HepG2 (cell line): ENCODE results near the gene PLEKHD1. TPM values are rescaled to one million over a fixed set of nuclear protein-coding genes. Genes with fewer than 3 reads are reported as not detected.

Source experiments
- CBX5 ChIP-seq: sonication (generic); formaldehyde crosslinking; IDR thresholded peaks from 2 replicates; pipeline ENCODE4 v1.4.0; 2020; ENCODE audit warnings: missing genetic modification reagents, borderline replicate concordance
- CHD4 ChIP-seq: fragments of 200-600 bp; sonication (generic); IDR thresholded peaks from 2 replicates; pipeline ENCODE4 v1.7.0; 2017; ENCODE audit warnings: mild to moderate bottlenecking, low read length, borderline replicate concordance
- ERF ChIP-seq: IDR thresholded peaks from 2 replicates; pipeline ENCODE4 v1.6.1; 2018; ENCODE audit warnings: missing biosample characterization, missing genetic modification reagents
- HDAC1 ChIP-seq: sonication (generic); formaldehyde crosslinking; IDR thresholded peaks from 2 replicates; pipeline ENCODE4 v1.5.1; 2020; ENCODE audit warnings: mild to moderate bottlenecking, missing genetic modification reagents
- MYNN ChIP-seq: sonication (generic); formaldehyde crosslinking; IDR thresholded peaks from 2 replicates; pipeline ENCODE4 v1.4.0; 2020; ENCODE audit warnings: mild to moderate bottlenecking, low read depth, missing genetic modification reagents
- RXRA ChIP-seq: sonication (generic); formaldehyde crosslinking; IDR thresholded peaks from 2 replicates; pipeline ENCODE4 v1.5.1; 2020; ENCODE audit warnings: missing genetic modification reagents
- SMYD3 ChIP-seq: sonication (generic); formaldehyde crosslinking; IDR thresholded peaks from 2 replicates; pipeline ENCODE4 v1.8.1; 2023; ENCODE audit warnings: mild to moderate bottlenecking, missing genetic modification reagents
- SOX5 ChIP-seq: IDR thresholded peaks from 2 replicates; pipeline ENCODE4 v1.6.1; 2016; ENCODE audit warnings: borderline replicate concordance
- SRY ChIP-seq: sonication (generic); formaldehyde crosslinking; IDR thresholded peaks from 2 replicates; pipeline ENCODE4 v1.8.0; 2022; ENCODE audit warnings: mild to moderate bottlenecking, missing genetic modification reagents
- TEAD2 ChIP-seq: sonication (generic); formaldehyde crosslinking; IDR thresholded peaks from 2 replicates; pipeline ENCODE4 v1.9.0; 2021; ENCODE audit warnings: missing genetic modification reagents
- ZBTB8A ChIP-seq: sonication (generic); formaldehyde crosslinking; IDR thresholded peaks from 2 replicates; pipeline ENCODE4 v1.4.0; 2020; ENCODE audit warnings: mild to moderate bottlenecking, low read depth, missing genetic modification reagents, borderline replicate concordance
- ZNF441 ChIP-seq: sonication (generic); formaldehyde crosslinking; IDR thresholded peaks from 2 replicates; pipeline ENCODE4 v1.7.0; 2021; ENCODE audit warnings: missing genetic modification reagents, borderline replicate concordance
- ZNF546 ChIP-seq: sonication (generic); formaldehyde crosslinking; conservative IDR thresholded peaks from 2 replicates; pipeline ENCODE4 v1.8.1; 2023; ENCODE audit warnings: mild to moderate bottlenecking, missing genetic modification reagents
- ZNF564 ChIP-seq: sonication (generic); formaldehyde crosslinking; IDR thresholded peaks from 2 replicates; pipeline ENCODE4 v1.8.1; 2023; ENCODE audit warnings: mild to moderate bottlenecking, missing genetic modification reagents
- ZNF703 ChIP-seq: sonication (generic); formaldehyde crosslinking; IDR thresholded peaks from 2 replicates; pipeline ENCODE4 v1.5.1; 2020; ENCODE audit warnings: missing genetic modification reagents, mild to moderate bottlenecking, moderate library complexity, borderline replicate concordance
- polyA plus RNA-seq, 8 experiments: library from polyadenylated mRNA; depleted of rRNA in 3 of 8; stranded (reverse) in 7 of 8; unstranded in 1 of 8; fragments of >200 nt; fragmentation: Illumina TruSeq in 4 of 8; extraction: Trizol in 4 of 8; gene quantifications; 2 replicates each; pipeline versions ENCODE4 v1.2.1 to v1.2.3, GENCODE V29; 2011 to 2016; ENCODE audit warnings: low read depth in 4 of 8, missing spikeins in 1 of 8, mixed read lengths in 1 of 8; ENCODE audit not compliant: insufficient read depth in 1 of 8
- total RNA-seq, 5 experiments: library from RNA; depleted of rRNA; stranded (reverse); fragments of >200 nt; fragmentation: Illumina TruSeq; extraction: Trizol; gene quantifications; 2 replicates each; pipeline ENCODE4 v1.2.3, GENCODE V29; 2016; ENCODE audit warnings: low read depth in 1 of 5
- TF ChIP-seq, protein P1 (sequence below): sonication (generic); formaldehyde crosslinking; IDR thresholded peaks from 2 replicates; pipeline ENCODE4 v1.8.1; 2023; ENCODE audit warnings: missing genetic modification reagents, mild to moderate bottlenecking, borderline replicate concordance
- TF ChIP-seq, protein P2 (sequence below): sonication (generic); formaldehyde crosslinking; IDR thresholded peaks from 2 replicates; pipeline ENCODE4 v1.5.1; 2020; ENCODE audit warnings: mild to moderate bottlenecking, missing genetic modification reagents, moderate library complexity
- TF ChIP-seq, protein P3 (sequence below): sonication (generic); formaldehyde crosslinking; IDR thresholded peaks from 2 replicates; pipeline ENCODE4 v1.4.0; 2020; ENCODE audit warnings: mild to moderate bottlenecking, low read depth, missing genetic modification reagents
- TF ChIP-seq, protein P4 (sequence below): IDR thresholded peaks from 2 replicates; pipeline ENCODE4 v1.6.1; 2016; ENCODE audit warnings: mild to moderate bottlenecking
- TF ChIP-seq, protein P5 (sequence below): sonication (generic); formaldehyde crosslinking; IDR thresholded peaks from 2 replicates; pipeline ENCODE4 v1.8.1; 2023; ENCODE audit warnings: mild to moderate bottlenecking, inconsistent platforms, moderate library complexity, missing genetic modification reagents, borderline replicate concordance

PLEKHD1 gene
- total and polyA plus RNA-seq, 2 of the 13 experiments (the other 11 are each of a cell fraction or from before 2014, with no cell fraction given) = 0.01 TPM; not detected in 1

DNA sequence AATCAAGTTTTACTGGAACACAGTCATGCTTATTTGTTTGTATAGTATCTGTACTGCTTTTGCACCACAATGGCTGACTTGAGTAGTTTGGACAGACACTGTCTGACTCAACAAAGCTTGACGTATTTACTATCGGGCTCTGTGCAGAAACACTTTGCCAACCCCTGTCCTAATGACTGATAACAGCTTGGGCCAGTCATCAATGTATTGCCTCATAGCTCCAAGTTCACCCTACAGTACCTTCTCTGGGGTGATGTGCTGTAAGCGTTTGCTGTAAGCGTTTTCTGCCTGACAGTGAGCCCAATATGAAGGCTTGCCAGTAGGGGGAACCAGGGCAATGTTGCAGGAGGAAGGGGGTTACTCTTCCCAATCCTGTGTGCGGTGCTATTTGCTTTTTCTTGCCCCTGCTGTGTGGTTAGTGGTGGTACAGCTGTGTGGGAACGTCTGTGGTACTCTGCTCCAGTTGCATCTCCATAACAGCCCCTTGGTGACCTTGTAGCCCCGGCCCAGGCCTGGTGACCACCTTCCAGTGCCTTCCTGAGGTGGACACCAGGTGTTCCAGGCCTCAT, 95.6 kb downstream of the PLEKHD1 start (continued):
- TF ChIP-seq TEAD2 (CRISPR knock-in tag) (no peak), ERF (CRISPR knock-in tag) (peak; percentile 51; the same call in 1 of the 2 replicates), CHD4 (no peak), CBX5 (CRISPR knock-in tag) (peak; percentile 58; the same call in 1 of the 2 replicates), ZBTB8A (no peak), HDAC1 (CRISPR knock-in tag) (peak; percentile 75), ZNF441 (no peak), ZNF703 (CRISPR knock-in tag) (no peak), ZNF564 (0 out of 2 replicates have a peak, but pooled peaks have one; percentile 29), SOX5 (CRISPR knock-in tag) (peak; percentile 67; the same call in 1 of the 2 replicates), ZNF546 (CRISPR knock-in tag) (no peak), RXRA (CRISPR knock-in tag) (peak; percentile 82; the same call in 1 of the 2 replicates), SMYD3 (CRISPR knock-in tag) (no peak), SRY (CRISPR knock-in tag) (no peak), MYNN (no peak)
- TF ChIP-seq, protein P1, sequence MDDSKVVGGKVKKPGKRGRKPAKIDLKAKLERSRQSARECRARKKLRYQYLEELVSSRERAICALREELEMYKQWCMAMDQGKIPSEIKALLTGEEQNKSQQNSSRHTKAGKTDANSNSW (CRISPR knock-in tag) = no peak
- TF ChIP-seq, protein P2, sequence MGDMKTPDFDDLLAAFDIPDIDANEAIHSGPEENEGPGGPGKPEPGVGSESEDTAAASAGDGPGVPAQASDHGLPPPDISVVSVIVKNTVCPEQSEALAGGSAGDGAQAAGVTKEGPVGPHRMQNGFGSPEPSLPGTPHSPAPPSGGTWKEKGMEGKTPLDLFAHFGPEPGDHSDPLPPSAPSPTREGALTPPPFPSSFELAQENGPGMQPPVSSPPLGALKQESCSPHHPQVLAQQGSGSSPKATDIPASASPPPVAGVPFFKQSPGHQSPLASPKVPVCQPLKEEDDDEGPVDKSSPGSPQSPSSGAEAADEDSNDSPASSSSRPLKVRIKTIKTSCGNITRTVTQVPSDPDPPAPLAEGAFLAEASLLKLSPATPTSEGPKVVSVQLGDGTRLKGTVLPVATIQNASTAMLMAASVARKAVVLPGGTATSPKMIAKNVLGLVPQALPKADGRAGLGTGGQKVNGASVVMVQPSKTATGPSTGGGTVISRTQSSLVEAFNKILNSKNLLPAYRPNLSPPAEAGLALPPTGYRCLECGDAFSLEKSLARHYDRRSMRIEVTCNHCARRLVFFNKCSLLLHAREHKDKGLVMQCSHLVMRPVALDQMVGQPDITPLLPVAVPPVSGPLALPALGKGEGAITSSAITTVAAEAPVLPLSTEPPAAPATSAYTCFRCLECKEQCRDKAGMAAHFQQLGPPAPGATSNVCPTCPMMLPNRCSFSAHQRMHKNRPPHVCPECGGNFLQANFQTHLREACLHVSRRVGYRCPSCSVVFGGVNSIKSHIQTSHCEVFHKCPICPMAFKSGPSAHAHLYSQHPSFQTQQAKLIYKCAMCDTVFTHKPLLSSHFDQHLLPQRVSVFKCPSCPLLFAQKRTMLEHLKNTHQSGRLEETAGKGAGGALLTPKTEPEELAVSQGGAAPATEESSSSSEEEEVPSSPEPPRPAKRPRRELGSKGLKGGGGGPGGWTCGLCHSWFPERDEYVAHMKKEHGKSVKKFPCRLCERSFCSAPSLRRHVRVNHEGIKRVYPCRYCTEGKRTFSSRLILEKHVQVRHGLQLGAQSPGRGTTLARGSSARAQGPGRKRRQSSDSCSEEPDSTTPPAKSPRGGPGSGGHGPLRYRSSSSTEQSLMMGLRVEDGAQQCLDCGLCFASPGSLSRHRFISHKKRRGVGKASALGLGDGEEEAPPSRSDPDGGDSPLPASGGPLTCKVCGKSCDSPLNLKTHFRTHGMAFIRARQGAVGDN (CRISPR knock-in tag) = no peak
- TF ChIP-seq, protein P3, sequence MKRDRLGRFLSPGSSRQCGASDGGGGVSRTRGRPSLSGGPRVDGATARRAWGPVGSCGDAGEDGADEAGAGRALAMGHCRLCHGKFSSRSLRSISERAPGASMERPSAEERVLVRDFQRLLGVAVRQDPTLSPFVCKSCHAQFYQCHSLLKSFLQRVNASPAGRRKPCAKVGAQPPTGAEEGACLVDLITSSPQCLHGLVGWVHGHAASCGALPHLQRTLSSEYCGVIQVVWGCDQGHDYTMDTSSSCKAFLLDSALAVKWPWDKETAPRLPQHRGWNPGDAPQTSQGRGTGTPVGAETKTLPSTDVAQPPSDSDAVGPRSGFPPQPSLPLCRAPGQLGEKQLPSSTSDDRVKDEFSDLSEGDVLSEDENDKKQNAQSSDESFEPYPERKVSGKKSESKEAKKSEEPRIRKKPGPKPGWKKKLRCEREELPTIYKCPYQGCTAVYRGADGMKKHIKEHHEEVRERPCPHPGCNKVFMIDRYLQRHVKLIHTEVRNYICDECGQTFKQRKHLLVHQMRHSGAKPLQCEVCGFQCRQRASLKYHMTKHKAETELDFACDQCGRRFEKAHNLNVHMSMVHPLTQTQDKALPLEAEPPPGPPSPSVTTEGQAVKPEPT (CRISPR knock-in tag) = no peak
- TF ChIP-seq, protein P4, sequence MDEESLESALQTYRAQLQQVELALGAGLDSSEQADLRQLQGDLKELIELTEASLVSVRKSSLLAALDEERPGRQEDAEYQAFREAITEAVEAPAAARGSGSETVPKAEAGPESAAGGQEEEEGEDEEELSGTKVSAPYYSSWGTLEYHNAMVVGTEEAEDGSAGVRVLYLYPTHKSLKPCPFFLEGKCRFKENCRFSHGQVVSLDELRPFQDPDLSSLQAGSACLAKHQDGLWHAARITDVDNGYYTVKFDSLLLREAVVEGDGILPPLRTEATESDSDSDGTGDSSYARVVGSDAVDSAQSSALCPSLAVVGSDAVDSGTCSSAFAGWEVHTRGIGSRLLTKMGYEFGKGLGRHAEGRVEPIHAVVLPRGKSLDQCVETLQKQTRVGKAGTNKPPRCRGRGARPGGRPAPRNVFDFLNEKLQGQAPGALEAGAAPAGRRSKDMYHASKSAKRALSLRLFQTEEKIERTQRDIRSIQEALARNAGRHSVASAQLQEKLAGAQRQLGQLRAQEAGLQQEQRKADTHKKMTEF (CRISPR knock-in tag) = peak; percentile 62
- TF ChIP-seq, protein P5, sequence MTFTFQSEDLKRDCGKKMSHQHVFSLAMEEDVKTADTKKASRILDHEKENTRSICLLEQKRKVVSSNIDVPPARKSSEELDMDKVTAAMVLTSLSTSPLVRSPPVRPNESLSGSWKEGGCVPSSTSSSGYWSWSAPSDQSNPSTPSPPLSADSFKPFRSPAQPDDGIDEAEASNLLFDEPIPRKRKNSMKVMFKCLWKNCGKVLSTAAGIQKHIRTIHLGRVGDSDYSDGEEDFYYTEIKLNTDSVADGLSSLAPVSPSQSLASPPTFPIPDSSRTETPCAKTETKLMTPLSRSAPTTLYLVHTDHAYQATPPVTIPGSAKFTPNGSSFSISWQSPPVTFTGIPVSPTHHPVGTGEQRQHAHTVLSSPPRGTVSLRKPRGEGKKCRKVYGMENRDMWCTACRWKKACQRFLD (CRISPR knock-in tag) = no peak
